Aortic smooth muscle cell (primary cell): Measurements from ENCODE around the gene SLC16A3. TPM values are rescaled to one million over a fixed set of nuclear protein-coding genes. Genes with fewer than 3 reads are reported as not detected.

ENCODE experiments used
- total RNA-seq: library from RNA; depleted of rRNA; stranded (reverse); fragments of >200 nt; gene quantifications from 2 replicates; pipeline ENCODE4 v1.2.3, GENCODE V29; 2014

Gene SLC16A3
- total RNA-seq: 80.5 and 118 TPM in 2 replicates

DNA sequence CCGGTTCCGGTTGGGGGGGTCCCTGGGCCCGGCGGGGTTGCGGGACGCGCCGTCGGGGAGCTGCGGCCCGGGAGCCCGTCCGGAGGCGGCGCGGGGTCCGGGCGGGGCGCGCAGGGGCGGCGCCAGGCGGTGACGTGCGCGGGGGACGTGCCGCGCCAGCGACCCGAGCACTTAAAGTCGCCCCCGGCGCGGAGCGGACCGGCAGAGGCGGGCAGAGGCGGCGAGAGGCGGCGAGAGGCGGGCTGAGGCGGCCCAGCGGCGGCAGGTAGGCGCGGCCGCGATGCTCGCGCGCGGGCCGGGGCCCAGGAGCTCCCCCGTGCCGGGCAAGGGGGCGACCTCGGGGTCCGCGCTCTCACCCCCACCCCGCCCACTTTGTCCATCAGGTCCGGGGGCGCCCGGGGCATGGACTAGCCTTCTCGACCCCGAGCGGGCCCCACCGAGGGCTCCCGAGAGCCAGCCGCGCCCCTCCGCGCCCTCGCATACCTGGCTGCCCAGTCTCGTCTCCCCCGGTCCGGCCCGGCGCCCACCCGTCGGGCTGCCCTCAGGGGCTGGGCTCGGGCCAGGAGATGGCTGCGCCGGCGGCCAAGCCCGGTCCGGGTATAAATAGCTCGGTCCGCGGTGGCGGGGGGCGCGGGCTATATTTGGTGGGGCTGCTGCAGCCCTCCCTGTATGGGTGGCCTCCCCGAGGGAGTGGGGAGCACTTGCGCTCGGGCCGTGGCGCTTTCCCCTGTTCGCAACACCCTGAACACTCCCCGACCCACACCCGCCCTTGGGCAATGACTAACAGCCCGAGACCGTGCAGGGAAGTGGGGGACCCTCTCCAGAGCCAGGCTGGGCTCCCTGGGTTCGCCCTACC lies at the start of gene SLC16A3:
TSS of gene SLC16A3 (plus strand) at position 201 of the 856 bp plus-strand sequence. CDS start 6,967 bp downstream, outside the sequence.

DNA sequence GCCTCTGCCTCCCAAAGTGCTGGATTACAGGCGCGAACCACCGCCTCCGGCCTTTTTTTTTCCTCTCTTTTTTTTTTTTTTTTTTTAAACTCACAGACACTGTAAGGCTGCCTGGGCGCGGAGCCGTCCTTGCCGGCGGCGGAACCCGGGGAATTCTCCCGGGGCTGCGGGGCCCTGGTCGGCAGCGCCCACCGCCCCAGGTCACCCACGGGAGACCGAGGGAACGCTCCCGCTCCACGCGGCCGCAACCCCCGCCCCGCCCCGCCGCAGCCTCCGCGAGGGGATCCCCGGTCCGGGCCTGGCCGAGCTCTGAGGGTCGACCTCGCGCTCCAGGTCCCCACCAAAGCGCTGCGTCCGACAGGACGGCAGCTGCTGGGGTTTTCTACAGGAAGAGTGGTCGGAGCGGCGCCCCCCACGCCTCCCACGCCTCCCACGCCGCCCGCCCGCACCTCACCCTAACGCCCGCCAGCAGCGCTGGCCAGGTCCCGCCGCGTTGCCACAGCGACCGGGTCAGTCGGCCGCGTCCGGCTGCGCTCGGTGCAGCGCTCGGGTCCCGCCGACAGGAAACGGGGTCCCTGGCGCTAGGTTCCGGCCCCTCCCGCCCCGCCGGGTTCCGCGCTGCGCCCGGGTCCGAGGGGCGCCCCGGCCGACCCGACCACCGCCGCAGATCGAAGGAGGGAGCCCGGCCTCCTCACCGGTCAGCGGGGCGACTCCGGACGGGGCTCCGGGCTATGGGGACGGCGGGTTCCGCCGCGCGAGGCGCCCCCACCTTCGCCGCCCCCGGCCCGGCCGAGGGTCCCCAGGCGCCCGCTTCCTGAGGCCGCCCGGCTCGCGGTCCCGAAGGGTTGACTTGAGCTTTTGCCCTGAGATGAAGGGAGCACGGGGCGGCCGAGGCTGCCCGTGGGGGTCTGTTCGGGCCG lies 16.3 kb upstream of the SLC16A3 start, which contains the start of gene CCDC57:
TSS of gene CCDC57 (minus strand) at position 512 of the 920 bp plus-strand sequence. CDS start 10,898 bp downstream, outside the sequence.

GRCh38 chr17:82273327-82274133 lies 44.7 kb downstream of the SLC16A3 start, which contains the start of gene CSNK1D:
CSNK1D (minus strand) TSS chr17:82273700; CDS start chr17:82273381, 319 bp downstream.

Other genes starting within 250 kb of the SLC16A3 start
- gene CENPX, start 206.2 kb upstream of the SLC16A3 start, total RNA-seq: 26.2 and 35.1 TPM in 2 replicates
- 12.0 and 17.8 TPM in 2 replicates for gene LRRC45, start 205.7 kb upstream of the SLC16A3 start, total RNA-seq
- gene RAC3, start 197.4 kb upstream of the SLC16A3 start, total RNA-seq: 4.4 and 4.8 TPM in 2 replicates
- 38.7 and 43.1 TPM in 2 replicates for gene DCXR, start 191.3 kb upstream of the SLC16A3 start, total RNA-seq
- gene RFNG, start 177.2 kb upstream of the SLC16A3 start, total RNA-seq: 23.5 and 26.9 TPM in 2 replicates
- 76.9 and 97.9 TPM in 2 replicates for gene GPS1, start 177.1 kb upstream of the SLC16A3 start, total RNA-seq
- 35.7 and 50.7 TPM in 2 replicates for gene DUS1L, start 163.2 kb upstream of the SLC16A3 start, total RNA-seq
- gene FASN, start 130.8 kb upstream of the SLC16A3 start, total RNA-seq: 79.8 and 118 TPM in 2 replicates
- 13.6 and 14.3 TPM in 2 replicates for gene CCDC57, start 16.2 kb upstream of the SLC16A3 start, total RNA-seq
- 43.5 and 45.8 TPM in 2 replicates for gene CSNK1D, start 44.7 kb downstream of the SLC16A3 start, total RNA-seq
- not detected in 2 replicates for gene CD7, start 88.6 kb downstream of the SLC16A3 start, total RNA-seq
- 4.4 and 5.5 TPM in 2 replicates for gene SECTM1, start 104.7 kb downstream of the SLC16A3 start, total RNA-seq
- not detected in 2 replicates for gene TEX19, start 130.2 kb downstream of the SLC16A3 start, total RNA-seq
- not detected in 2 replicates for gene UTS2R, start 142.7 kb downstream of the SLC16A3 start, total RNA-seq
- 5.5 and 5.7 TPM in 2 replicates for gene HEXD, start 189.3 kb downstream of the SLC16A3 start, total RNA-seq
- 20.2 and 24.1 TPM in 2 replicates for gene OGFOD3, start 189.5 kb downstream of the SLC16A3 start, total RNA-seq
- gene CYBC1, start 221.7 kb downstream of the SLC16A3 start, total RNA-seq: 45.2 and 45.5 TPM in 2 replicates
- 23.3 and 28.2 TPM in 2 replicates for gene NARF, start 229.7 kb downstream of the SLC16A3 start, total RNA-seq